HG03196 (cell line): Measurements from ENCODE around the gene RFC2.
A peak's percentile ranks its signal among the peaks of the same experiment; 100 is the strongest.
"Not testable (repeated sequence)": the region's sequence is repeated elsewhere in the genome, so short reads cannot be mapped to it uniquely, and the experiment has no call there.

Source experiments
- ATAC-seq: cut with Tn5 transposase; IDR thresholded peaks from one replicate; pipeline ENCODE4 v1.9.1; 2021; ENCODE audit not compliant: unreplicated experiment

Gene RFC2

DNA sequence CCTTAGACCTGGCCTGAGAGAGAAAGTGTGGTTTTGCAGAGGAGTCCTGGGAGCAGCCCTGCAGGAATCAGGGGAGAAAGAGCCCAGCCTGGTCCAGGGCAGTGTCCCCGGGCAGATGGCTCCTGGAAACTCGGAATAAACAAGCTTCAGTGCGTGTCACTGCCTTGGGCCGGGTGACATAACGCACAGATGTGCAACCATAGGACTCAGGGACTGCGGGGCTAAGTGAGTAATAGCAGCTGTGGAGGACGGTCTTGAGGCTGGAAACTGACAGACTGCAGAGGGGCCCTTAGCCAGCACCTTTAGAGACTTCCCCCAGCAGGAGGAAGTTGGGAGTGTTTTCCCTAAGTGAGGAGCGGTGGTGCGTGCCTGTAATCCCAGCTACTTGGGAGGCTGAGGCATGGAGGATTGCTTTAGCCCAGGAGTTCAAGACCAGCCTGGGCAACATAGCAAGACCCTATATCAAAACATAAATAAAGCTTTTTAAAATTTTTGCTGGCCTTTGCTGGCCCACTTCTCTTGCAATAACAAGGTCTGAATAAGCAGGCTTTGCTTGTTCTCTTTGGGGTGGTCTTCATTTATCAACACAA, 29.8 kb upstream of the RFC2 start:
- ATAC-seq: no peak

DNA sequence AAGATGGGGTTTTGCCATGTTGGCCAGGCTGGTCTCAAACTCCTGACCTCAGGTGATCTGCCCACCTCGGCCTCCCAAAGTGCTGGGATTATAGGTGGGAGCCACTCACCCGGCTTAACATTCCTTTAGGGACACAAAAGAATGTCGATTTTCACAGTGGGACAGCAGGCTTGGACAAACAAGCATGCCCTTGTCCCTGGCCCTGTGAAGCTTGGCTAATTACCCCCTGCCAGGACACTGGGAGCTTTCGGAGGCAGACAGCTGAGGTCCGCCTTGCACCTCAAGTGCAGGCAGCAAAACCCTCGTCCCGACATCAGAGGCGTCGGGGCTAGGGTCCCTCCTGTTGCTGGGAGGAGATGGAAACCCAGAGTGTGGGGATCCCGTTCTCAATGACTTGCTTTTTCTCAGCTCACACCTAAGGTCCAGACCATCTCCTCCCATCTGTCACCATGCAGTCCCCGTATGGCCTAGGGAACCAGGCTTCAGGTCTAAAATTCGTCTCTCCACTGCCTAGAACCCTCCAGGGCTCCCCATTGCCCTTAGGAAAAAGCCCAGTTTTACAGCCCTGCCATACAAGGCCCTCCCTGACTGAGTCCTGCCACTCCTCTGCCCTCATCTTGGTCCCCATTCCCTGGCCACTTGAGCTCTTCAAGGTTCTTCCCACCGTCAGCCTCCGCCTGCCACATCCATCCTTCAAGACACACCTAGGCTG, 28.7 kb upstream of the RFC2 start:
- ATAC-seq: no peak

DNA sequence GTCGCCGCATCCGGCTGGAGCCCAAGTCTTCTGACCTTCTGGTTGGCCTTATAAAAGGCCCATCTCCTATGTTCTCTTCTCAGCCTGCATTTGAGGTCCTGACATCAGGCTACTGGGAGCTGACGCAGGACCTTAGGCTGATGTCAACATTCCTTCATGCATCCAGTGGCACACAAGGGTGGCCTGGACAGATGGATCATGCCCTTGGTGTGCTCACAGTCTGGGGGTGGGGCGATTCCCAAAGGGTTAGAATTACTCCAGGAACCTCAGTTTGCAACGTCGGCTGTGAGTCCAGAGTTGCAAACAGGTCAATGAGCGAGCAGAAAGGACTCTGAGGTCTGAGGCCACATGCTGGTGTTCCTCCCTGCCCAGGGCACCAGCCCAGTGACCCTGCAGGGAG, 26.8 kb upstream of the RFC2 start:
- no peak for ATAC-seq

DNA sequence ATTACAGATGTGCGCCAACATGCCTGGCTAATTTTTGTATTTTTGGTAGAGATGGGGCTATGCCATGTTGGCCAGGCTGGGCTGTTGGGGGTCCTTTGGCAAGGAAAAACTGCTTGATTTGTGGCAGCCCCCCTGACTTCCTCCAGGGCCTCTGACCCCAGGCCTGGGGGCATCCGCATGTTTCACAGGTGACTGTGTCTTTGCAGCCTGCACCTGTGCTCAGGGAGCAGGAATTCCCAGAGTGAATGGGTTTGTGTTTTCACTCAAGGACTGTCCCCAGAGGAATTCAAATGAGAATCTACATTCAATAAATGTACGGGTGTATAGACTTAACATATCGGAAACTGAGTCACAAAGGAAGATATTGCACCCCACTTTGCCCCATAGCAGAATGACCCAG, 23.4 kb upstream of the RFC2 start:
- no peak for ATAC-seq

DNA sequence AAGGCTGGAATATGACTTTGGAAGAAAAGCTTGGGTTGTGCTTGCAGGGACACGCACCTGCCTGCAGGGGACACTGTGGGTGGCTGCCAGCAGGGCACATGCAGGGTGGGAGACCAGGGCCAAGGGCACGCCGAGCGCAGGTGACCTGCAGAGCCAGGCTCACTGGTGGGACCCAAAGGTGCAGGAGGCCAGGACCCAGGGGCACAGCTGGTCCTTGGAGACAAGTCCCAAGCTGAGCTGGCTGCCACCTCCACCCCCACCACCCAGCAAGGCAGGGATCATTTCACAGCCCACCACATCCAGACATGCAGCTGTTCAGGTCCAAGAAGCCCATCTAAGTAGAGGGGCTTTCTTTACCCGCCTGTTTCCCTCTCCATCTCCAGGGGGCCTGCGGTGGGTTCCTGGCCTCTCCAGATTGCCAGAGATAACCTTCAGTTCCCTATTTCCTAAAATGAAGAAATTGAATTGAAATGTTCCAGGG, 21.2 kb upstream of the RFC2 start:
- ATAC-seq: no peak

DNA sequence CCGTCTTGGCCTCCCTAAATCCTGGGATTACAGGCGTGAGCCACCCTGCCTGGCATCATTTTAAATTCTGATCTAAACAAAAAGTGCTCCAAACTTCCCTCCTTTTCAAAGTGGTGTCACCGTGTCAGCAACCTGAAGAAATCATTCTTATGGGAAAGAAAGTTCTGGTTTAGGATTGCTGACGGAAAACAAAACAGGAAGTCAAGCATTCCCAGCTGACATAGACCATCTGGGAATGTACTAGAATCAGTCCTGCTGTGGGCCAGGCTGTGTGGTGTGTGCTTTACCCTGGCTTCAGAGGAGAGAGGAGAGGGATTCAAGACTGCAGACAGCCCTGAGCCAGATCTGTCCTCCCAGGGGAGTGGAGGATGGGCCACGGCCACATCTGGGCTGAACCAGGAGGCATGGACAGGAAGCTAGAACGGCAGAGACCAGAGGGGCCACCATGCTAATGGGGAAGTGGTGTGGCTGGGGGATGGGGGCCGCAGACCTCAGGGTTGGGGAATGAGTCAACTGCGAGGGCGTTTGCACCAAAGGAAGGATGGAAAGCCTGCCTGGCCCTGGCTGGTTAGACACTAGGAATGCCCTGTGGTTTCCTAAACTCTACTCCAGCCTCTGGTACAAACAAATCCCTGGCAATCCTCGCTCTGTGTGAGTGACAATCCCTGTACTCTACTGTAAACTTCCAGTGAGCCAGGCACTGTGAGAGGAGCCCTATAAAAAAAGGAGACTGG, 18.3 kb upstream of the RFC2 start:
- ATAC-seq: peak; percentile 70

DNA sequence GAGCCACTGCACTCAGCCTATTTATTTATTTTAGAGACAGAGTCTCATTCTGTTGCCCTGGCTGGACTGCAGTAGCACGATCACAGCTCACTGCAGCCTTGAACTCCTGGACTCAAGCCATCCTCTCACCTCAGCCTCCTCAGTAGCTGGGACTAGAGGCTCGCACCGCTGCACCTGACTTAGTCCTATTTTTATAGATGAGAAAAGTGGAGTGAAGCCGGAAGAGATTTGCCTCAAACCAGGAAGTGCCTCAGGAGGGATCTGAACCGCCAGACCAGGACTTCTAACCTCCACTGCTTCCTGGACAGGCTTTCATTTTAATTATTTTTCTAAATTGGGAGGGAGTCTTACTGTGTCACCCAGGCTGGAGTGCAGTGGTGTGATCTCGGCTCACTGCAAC, 17.5 kb upstream of the RFC2 start:
- ATAC-seq: no peak

DNA sequence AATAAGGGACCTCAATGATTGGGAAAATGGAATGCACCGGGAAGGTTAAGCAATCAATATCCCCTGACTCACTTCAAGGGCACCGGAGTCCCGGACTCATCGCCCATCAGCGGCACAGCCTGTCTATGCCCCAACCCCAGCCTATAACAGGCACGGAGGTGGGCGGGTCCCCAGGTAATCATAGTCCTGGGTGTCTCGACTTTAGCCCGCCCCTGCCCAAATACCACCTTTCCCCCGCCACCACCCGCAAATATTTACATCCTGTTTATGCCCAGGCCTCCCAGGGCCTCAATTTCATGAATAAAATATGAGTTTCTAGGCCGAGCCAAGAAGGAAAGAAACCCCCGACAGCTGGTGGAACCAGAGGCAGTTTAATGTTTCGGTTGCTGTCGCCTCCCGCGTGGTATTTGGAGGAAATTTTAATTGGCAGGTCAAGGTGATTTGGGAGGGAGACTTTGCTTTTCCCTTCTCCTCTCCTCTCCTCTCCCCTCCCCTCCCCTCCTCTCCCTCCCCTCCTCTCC, 15.6 kb upstream of the RFC2 start:
- ATAC-seq: peak; percentile 48

DNA sequence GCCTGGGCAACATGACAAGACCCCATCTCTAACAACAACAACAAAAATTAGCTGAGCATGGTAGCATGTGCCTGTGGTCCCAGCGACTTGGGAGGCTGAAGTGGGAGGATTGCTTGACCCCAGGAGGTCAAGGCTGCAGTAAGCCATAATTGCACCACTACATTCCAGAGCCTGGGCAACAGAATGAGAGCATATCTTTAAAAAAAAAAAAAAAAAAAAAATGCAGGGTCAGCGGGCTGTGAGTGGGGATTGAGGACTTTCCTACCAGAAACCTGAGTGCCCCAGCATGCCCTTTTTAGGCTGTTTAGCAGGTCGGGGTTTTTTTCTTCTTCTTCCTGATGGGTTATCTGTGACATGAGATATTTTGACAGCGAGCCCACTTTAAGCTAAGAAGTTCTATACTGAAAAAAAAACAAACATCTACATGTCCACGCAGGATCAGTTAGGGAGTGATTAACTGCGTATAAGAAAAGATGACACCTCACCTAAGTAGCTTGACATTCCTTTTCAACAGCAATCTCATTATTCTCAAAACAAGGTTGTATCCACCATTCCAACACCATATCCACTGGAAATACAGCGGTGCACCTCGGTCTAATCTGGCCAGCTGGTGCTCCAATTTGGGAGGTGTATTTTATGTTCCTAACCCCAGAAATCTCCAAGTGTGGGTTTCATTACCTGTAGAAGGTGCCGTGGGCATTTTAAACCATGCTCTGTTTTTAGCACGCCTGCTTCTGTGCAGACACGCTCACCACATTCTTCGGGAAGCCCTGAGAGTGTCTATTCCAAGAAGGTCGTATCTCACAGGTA, 13.8 kb upstream of the RFC2 start:
- ATAC-seq: no peak

DNA sequence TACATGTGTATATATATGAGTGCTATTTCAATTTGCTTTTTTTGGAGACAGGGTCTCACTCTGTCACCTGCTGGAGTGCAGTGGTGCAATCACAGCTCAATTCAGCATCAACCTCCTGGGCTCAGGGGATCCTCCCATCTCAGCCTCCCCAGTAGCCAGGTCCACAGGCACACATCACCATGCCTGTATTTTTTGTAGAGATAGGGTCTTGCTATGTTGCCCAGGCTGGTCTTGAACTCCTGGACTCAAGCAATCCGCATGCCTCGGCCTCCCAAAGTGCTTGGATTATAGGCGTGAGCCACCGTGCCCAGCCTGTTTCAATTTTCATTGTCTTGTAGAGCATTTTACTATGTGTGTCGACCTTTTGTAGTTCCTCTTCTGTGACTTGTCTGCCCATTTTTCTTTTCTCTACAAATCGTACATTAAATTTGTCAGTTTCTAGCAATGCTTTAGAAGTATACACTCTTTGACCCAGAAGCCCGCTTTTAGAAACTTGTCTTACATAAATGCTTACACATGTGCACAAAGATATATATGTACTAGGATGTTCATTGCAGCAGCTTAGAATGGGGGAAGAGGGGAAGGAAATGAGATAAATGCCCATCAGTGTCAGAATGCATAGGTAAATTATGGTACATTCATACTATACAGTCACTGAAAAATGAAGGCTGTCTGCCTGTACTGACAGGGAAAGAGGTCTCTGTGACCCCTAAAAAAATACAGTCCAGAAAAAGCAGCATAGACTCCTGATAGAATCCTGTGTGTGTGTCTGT, 12.2 kb upstream of the RFC2 start:
- ATAC-seq: no peak

DNA sequence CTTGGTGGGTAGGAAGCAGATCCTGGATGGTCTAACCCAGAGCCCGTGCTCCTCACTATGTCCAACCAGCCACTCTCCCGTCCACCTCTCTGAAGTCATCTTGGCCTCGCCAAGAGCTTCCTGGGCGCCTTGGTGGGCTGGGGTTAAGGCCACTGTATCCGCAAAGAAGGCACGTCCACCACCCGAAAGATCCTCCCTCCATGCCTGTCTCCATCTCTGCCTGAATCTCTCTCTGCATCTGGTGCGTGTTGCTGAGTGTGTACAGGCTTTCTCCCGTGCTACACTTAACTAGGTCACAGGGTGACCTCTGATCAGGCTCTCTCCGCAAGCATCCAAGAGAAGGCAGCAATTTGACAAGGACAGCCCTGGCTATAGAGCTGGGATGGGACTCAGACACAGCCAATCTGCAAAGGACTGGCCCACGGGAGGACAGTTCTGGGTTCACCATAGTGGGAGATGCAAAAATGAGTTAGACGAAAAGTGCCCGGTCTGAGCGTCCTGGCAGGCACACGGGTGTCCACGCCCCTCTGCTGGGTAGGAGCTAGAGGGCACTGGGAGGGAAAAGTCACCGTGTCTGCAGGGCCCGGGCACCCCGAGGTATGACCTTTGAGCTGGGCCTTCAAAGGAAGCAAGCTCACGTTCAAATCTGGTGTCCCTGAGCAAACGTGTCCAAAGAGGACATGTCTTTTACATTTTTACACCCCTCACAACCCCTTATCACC, 9.4 kb upstream of the RFC2 start:
- ATAC-seq: no peak

DNA sequence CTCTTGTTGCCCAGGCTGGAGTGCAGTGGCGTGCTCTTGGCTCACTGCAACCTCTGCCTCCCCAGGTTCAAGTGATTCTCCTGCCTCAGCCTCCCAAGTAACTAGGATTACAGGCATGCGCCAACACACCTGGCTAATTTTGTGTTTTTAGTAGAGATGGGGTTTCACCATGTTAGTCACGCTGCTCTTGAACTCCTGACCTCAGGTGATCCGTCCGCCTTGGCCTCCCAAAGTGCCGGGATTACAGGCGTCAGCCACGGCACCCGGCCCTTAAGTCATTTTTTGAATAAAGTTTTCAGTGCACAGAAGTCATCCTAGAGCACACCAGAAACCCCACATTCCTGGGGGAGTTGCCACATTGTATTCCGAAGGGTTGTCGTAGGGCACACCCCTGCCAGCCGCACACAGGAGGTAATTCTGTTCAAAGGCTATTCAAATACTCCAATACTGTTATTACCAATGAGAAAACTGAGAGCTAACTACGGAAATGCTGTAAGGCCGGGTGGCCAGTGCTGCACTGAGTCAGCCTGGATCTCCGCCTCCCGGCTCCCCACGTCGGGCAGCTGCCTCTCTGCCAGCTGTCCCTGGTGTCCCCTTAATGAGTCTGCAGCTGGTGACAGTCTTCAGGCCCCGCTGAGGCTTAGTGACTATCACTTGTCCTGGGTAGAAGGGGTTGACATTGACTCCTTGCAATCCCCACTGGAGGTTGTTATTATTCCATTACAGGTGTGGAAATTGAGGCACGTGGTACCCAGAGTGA, 8.6 kb upstream of the RFC2 start:
- ATAC-seq: no peak

DNA sequence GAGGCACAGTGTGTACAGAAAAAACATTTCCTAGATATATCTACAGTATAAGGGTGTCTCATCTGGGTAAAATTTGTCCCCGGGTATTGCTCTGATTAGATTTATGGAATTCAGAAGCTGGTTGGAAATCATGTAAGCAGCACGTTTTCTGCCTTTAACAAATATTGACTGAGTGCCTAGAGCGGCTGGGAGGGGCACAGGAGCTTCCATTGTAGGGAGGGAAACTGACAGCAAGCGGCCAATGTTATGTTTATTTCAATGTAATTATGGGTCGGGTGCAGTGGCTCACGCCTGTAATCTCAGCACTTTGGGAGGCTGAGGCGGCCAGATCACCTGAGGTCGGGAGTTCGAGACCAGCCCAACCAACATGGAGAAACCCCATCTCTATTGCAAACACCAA, 4.4 kb upstream of the RFC2 start:
- no peak for ATAC-seq

DNA sequence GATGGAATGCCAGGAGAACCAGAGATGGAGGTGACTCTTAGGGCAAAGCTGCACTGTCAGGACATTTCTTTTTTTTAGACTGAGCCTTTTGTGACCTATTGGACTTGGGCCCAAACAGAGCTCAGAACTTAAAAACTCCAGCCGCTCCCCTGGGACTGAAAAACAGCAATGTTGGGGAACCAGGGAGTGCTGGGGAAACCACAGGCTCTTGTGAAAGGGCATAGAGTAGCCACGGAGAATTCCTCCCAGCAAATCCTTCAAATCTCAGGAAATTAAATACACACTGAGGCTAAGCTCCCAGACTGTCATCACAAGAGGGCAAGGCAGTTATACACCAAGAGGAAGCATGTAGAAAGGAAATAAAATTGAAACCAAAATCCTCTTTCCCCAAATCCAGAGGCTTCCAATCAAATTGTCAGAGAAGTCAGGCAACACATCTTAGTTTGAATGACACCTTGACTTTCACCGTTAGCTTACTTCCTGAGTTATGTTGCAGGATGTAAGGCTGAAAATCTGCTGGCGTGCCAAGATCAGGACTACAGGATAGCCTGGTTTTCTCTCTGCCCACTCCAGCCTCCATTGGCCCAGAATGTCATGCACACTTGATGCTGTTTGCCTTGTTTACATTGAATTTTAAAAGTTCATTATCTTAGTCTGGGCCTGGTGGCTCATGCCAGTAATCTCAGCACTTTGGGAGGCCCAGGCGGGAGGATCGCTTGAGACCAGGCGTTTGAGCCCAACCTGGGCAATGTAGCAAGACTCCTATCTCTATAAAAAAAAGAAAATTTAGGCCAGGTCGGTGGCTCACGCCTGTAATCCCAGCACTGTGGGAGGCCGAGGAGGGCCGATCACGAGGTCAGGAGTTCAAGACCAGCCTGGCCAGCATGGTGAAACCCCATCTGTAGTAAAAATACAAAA, 2.6 kb upstream of the RFC2 start:
- ATAC-seq: no peak

DNA sequence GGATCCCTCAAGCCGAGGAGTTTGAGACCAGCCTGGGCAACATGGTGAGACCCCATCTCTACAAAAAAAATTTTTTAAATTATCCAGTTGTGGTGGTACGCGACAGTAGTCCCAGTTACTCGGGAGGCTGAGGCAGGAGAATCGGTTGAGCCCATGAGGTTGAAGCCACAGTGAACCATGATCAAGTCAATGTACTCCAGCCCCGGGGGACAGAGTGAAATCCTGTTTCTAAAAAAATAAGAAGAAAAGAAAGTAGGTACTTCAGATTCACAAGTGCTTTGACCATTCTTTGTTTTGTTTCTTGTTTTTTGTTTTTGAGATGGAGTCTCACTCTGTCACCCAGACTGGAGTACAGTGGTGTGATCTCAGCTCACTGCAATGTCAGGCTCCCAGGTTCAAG, 1.3 kb upstream of the RFC2 start:
- ATAC-seq: not testable (repeated sequence)

DNA sequence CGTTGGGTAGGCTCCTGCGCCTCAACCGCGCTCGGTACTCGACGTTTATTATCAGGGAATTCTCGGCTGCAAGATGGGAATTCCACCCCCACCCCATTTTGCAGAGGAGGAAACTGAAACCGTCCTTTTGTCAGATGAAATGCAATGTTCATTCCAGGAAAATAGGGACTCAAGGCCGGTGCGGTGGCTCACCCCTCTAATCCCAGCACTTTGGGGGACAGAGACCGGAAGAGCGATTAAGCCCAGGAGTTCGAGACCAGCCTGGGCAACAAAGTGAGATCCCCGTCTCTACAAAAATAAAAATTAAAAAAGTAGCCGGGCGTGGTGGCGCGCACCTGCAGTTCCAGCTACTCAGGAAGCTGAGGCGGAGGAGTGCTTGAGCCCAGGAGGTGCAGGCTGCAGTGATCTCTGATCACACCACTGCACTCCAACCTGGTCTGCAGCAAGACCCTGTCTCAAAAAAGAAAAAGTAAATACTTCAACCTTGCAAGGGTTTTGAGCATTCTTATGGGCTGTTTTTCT, 720 bp upstream of the RFC2 start:
- ATAC-seq: no peak

DNA sequence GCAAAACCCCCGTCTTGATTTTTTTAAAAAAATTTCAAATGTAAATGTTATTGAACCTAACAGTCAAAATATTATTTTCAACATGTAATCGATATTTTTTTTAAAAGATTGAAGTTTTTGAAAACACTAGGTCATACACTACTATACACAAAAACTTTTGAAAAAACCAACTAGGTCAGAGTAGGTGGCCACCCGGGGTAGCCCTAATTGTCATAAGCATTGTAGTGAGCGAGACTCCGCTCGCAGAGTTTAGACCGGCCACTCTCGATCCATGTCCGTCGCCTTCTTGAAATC, 417 bp downstream of the RFC2 start:
- ATAC-seq: no peak

DNA sequence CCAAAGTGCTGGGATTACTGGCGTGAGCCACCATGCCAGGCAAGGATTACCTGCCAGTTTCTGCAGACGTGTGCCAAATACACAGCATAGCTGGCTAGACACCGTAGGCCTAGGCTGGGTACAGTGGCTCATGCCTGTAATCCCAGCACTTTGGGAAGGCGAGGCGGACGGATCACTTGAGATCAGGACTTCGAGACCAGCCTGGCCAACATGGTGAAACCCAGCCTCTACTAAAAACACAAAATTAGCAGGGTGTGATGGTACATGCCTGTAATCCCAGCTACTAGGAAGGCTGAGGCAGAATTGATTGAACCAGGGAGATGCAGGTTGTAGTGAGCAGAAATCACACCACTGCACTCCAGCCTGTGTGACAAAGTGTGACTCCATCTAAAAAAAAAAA, 868 bp downstream of the RFC2 start:
- ATAC-seq: no peak
